Measurements from ENCODE around the gene CCDC28B. TPM values are rescaled to one million over a fixed set of nuclear protein-coding genes. Genes with fewer than 3 reads are reported as not detected.

The CCDC28B gene
- total RNA-seq, 2 experiments from 2014 or later = 33.4 to 36.6 TPM

- H3K27ac Mint-ChIP-seq = peak within 1 kb of the TSS; percentile 36
- no peaks in the 10 kb centered on the region for H3K9me3 Mint-ChIP-seq
- no peaks in the 10 kb centered on the region for H3K27me3 Mint-ChIP-seq
- ChIA-PET POLR2A (no interaction called here), CTCF (no interaction called here)
- peaks cover 24% of the 10 kb centered on the region for H3K4me1 Mint-ChIP-seq
- H3K36me3 Mint-ChIP-seq (ENCODE audit: low read depth) = peaks cover 12% of the 10 kb centered on the region
- no peak for DNase-seq
- no peak within 1 kb of the TSS for H3K4me3 Mint-ChIP-seq
Observed at GRCh38 chr1:32208891-32209328, 8.5 kb downstream of the CCDC28B start, which contains the start of gene DCDC2B. Gene DCDC2B (plus strand): TSS chr1:32209089. CDS start chr1:32209094, 5 bp downstream.

GRCh38 chr1:32215629-32216480, 15.5 kb downstream of the CCDC28B start:
- POLR2A ChIA-PET = interaction anchor here (0.6 to 1.2 kb wide), 6 partner anchors 16 to 120 kb away, joined by 3 to 6 read pairs (median 4); partner anchors contain the start of genes CCDC28B, MARCKSL1 and TXLNA
- H3K9me3 Mint-ChIP-seq = no peaks in the 10 kb centered on the region
- H3K27ac Mint-ChIP-seq = peak overlapping the region; percentile 80
- DNase-seq = peak; percentile 74
- no peak overlapping the region for H3K4me3 Mint-ChIP-seq
- H3K36me3 Mint-ChIP-seq (ENCODE audit: low read depth) = peaks cover 5% of the 10 kb centered on the region
- H3K4me1 Mint-ChIP-seq = peaks cover 26% of the 10 kb centered on the region
- CTCF ChIA-PET = interaction anchor here (0.5 to 2.6 kb wide), 36 partner anchors 9 to 277 kb away, joined by 3 to 19 read pairs (median 5); partner anchors contain the start of genes CCDC28B, HDAC1, IQCC and LCK
- no peaks in the 10 kb centered on the region for H3K27me3 Mint-ChIP-seq

GRCh38 chr1:32216566-32216965, 16.2 kb downstream of the CCDC28B start:
- ChIA-PET CTCF (interaction anchor here (0.6 to 2.6 kb wide), 20 partner anchors 10 to 204 kb away, joined by 3 to 19 read pairs (median 6); partner anchors contain the start of genes CCDC28B, IQCC, LCK and MARCKSL1), POLR2A (interaction anchor here (0.6 to 1.2 kb wide), 3 partner anchors 10 to 119 kb away, joined by 3 to 4 read pairs (median 4); partner anchors contain the start of genes MARCKSL1 and TXLNA)
- Mint-ChIP-seq H3K4me3 (no peak overlapping the region), H3K27me3 (no peaks in the 10 kb centered on the region), H3K36me3 (ENCODE audit: low read depth) (peaks cover 5% of the 10 kb centered on the region), H3K27ac (no peak overlapping the region), H3K9me3 (no peaks in the 10 kb centered on the region), H3K4me1 (peaks cover 33% of the 10 kb centered on the region)
- DNase-seq = no peak

- Mint-ChIP-seq H3K9me3 (no peaks in the 10 kb centered on the region), H3K27ac (no peak overlapping the region), H3K4me1 (peaks cover 48% of the 10 kb centered on the region), H3K36me3 (ENCODE audit: low read depth) (peaks cover 12% of the 10 kb centered on the region), H3K4me3 (no peak overlapping the region), H3K27me3 (no peaks in the 10 kb centered on the region)
- DNase-seq = no peak
- ChIA-PET POLR2A (interaction anchor here (0.7 kb wide), 1 partner anchor 1260 kb away, joined by 6 read pairs; no protein-coding TSS in a partner anchor), CTCF (interaction anchor here (0.7 kb wide), 1 partner anchor 134 kb away, joined by 3 read pairs; no protein-coding TSS in a partner anchor)
Observed at GRCh38 chr1:32219022-32219421, 18.6 kb downstream of the CCDC28B start.

DNA sequence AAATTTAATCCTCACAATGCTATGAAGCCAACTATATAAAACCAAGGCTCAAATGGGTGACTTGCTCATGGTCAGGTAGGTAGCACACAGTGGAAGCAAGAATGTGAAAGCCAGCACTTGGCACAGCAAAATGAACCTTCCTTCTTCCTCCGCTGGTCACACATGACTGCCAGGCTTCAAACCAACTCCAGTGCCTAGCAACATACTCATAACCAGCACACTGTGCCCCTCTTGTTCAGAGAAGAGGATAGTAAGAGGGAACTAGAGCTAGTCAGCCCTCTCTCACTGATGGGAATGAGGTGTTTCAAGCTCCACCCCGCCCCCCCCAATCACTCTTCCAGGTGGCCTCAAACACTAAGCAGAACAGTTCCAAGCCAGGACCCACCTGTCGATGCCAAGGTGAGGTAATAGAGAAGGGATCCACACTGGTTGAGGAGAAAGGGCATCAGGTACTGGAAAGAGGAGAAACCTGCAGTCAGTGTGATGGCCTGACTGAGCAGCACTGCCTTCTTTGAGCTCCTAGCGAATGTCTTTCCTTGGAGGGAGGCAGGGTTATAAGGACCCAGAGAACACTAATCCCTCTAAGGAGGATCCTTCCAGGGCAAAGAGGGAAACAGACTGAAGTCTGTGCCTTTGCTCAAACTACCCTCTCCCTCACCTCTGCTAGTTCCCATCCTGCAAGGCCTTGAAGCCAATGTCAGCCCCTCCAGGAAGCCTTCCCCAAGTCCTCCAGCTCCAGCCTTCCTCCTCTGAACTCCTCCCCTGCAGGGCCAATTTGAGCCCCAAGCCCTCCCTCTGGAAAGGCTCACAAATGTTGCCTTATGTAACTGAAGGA, 20.6 kb downstream of the CCDC28B start:
- Mint-ChIP-seq H3K9me3 (no peaks in the 10 kb centered on the region), H3K4me1 (peaks cover 49% of the 10 kb centered on the region), H3K36me3 (ENCODE audit: low read depth) (peaks cover 20% of the 10 kb centered on the region), H3K27me3 (no peaks in the 10 kb centered on the region), H3K4me3 (peak overlapping the region; percentile 99), H3K27ac (peak overlapping the region; percentile 97)
- no peak for DNase-seq
- ChIA-PET CTCF (interaction anchor here (0.8 to 1.4 kb wide), 3 partner anchors 9 to 27 kb away, joined by 3 to 5 read pairs (median 4); no protein-coding TSS in a partner anchor), POLR2A (no interaction called here)

DNA sequence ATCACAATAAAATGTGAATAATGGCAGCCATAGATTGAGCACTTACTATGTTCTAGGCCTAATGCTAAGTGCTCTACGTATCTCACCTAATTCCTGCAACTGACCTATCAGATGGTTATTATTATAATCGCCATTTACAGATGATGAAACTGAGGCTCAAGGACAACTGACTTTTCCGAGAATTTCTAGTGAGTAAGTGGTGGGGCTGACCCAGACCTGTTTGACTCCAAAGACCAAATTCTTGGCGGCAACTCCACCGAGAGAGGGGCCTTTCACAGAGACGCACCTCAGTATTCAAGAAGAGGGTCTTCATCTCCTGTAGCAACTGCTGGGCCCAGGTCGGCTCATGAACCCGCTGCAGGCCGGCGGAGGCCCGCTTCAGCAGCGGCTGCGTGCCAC, 21.2 kb downstream of the CCDC28B start:
- H3K27me3 Mint-ChIP-seq = no peaks in the 10 kb centered on the region
- peaks cover 46% of the 10 kb centered on the region for H3K4me1 Mint-ChIP-seq
- ChIA-PET CTCF (interaction anchor here (1.4 kb wide), 2 partner anchors 15 to 27 kb away, joined by 4 to 5 read pairs; no protein-coding TSS in a partner anchor), POLR2A (no interaction called here)
- peaks cover 24% of the 10 kb centered on the region for H3K36me3 Mint-ChIP-seq (ENCODE audit: low read depth)
- H3K27ac Mint-ChIP-seq = peak overlapping the region; percentile 97
- DNase-seq = no peak
- no peaks in the 10 kb centered on the region for H3K9me3 Mint-ChIP-seq
- H3K4me3 Mint-ChIP-seq = peak overlapping the region; percentile 99

- peak within 1 kb of the TSS; percentile 99 for H3K4me3 Mint-ChIP-seq
- no peaks in the 10 kb centered on the region for H3K9me3 Mint-ChIP-seq
- ChIA-PET CTCF (interaction anchor here (0.6 to 1.4 kb wide), 2 partner anchors 37 to 476 kb away, joined by 3 to 5 read pairs; no protein-coding TSS in a partner anchor), POLR2A (no interaction called here)
- H3K36me3 Mint-ChIP-seq (ENCODE audit: low read depth) = peaks cover 24% of the 10 kb centered on the region
- H3K27me3 Mint-ChIP-seq = no peaks in the 10 kb centered on the region
- peaks cover 43% of the 10 kb centered on the region for H3K4me1 Mint-ChIP-seq
- peak within 1 kb of the TSS; percentile 97 for H3K27ac Mint-ChIP-seq
- peak; percentile 96 for DNase-seq
Observed at GRCh38 chr1:32221980-32222755, 21.8 kb downstream of the CCDC28B start, which contains the start of the genes EIF3I and TMEM234. Gene EIF3I (plus strand): TSS chr1:32222407. CDS start chr1:32222442, 35 bp downstream. Gene TMEM234 (minus strand): TSS chr1:32222353. CDS start chr1:32222322, 31 bp downstream.

DNA sequence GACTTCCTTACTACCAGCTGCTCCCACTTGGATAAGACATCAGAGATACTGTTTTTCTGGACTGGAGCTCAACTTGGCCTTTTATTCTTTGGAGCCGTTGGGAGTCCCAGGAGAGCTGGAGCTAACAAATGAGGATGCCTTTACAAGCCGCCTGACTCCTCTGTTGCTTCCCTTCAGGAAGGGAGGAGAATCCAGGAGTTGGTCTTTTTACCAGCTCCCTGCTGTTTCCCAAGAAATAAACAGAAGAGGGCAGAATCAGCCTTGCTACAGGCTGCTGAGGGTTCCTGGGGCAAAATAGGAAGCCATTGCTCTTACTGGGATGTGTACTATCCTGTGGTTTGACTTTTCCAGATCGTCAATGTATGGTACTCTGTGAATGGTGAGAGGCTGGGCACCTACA, 23.3 kb downstream of the CCDC28B start:
- Mint-ChIP-seq H3K36me3 (ENCODE audit: low read depth) (peaks cover 39% of the 10 kb centered on the region), H3K4me3 (peak overlapping the region; percentile 99), H3K27me3 (no peaks in the 10 kb centered on the region), H3K27ac (peak overlapping the region; percentile 97), H3K4me1 (peaks cover 46% of the 10 kb centered on the region), H3K9me3 (no peaks in the 10 kb centered on the region)
- POLR2A ChIA-PET = no interaction called here
- DNase-seq = no peak
- CTCF ChIA-PET = interaction anchor here (0.8 to 1.4 kb wide), 5 partner anchors 17 to 170 kb away, joined by 3 to 5 read pairs (median 4); partner anchors contain the start of gene BSDC1

DNA sequence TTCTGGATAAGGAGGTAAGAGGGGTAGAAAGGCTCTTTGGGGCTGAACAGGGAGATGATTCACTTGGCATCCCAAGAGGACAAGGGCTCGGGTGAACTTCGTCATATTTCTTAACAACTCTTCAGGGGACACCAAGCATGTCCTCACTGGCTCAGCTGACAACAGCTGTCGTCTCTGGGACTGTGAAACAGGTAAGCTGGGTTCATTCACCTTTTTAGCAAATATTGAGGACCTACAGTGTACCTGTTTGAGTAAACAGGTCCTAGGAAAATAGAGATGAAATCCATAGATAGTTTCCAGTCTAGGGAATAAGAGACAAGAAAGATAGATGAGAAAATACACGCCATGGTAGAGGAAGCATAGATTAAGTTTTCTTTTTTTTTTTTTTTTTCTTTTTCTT, 23.9 kb downstream of the CCDC28B start:
- ChIA-PET POLR2A (no interaction called here), CTCF (interaction anchor here (1.0 to 1.1 kb wide), 2 partner anchors 17 to 70 kb away, joined by 3 to 4 read pairs; no protein-coding TSS in a partner anchor)
- Mint-ChIP-seq H3K27ac (peak overlapping the region; percentile 97), H3K4me1 (peaks cover 46% of the 10 kb centered on the region), H3K36me3 (ENCODE audit: low read depth) (peaks cover 40% of the 10 kb centered on the region), H3K9me3 (no peaks in the 10 kb centered on the region), H3K27me3 (no peaks in the 10 kb centered on the region), H3K4me3 (peak overlapping the region; percentile 42)
- DNase-seq = no peak

DNA sequence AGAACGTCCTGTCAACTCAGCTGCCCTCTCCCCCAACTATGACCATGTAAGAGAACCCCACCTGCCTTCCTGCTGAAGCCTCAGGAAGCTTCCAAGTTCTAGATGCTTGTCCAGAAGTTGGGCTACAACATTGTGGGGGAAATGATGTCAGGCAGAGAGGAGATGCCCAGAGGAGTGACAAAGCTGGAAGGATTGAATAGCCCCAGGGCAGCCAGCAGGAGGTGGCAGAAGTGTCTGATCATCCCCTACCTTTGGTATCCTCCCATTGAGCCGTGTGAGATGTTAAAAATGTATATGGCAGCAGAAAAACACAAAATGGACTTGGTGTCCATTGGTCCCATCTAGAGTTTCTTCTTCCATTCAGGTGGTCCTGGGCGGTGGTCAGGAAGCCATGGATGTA, 28.4 kb downstream of the CCDC28B start:
- Mint-ChIP-seq H3K4me1 (peaks cover 15% of the 10 kb centered on the region), H3K36me3 (ENCODE audit: low read depth) (peaks cover 35% of the 10 kb centered on the region), H3K27me3 (no peaks in the 10 kb centered on the region), H3K4me3 (no peak overlapping the region), H3K9me3 (no peaks in the 10 kb centered on the region), H3K27ac (no peak overlapping the region)
- ChIA-PET POLR2A (interaction anchor here (0.8 kb wide), 1 partner anchor 12 kb away, joined by 3 read pairs; no protein-coding TSS in a partner anchor), CTCF (interaction anchor here (0.8 to 4.7 kb wide), 4 partner anchors 10 to 20 kb away, joined by 3 to 25 read pairs (median 6); no protein-coding TSS in a partner anchor)
- no peak for DNase-seq

GRCh38 chr1:32231843-32232432, 31.5 kb downstream of the CCDC28B start:
- Mint-ChIP-seq H3K4me3 (no peak overlapping the region), H3K4me1 (peaks cover 3% of the 10 kb centered on the region), H3K27ac (no peak overlapping the region), H3K9me3 (no peaks in the 10 kb centered on the region), H3K36me3 (ENCODE audit: low read depth) (peaks cover 20% of the 10 kb centered on the region), H3K27me3 (no peaks in the 10 kb centered on the region)
- ChIA-PET POLR2A (no interaction called here), CTCF (interaction anchor here (0.6 to 1.4 kb wide), 4 partner anchors 9 to 89 kb away, joined by 3 read pairs; no protein-coding TSS in a partner anchor)
- DNase-seq = no peak
